Parathyroid adenoma (tissue), 2 donors: Measurements from ENCODE around the gene FAM169A.
"Not testable (repeated sequence)": the region's sequence is repeated elsewhere in the genome, so short reads cannot be mapped to it uniquely, and the experiment has no call there.

Source experiments
- H2AFZ ChIP-seq: fragments of 300-600 bp; sonication (generic); one replicate; pipeline ENCODE4 v1.7.0; 2017; ENCODE audit warnings: antibody characterized with exemption, mild to moderate bottlenecking
- H3K27ac ChIP-seq: fragments of 300-600 bp; sonication (generic); one replicate; pipeline ENCODE4 v1.7.0; 2017
- H3K27me3 ChIP-seq: fragments of 300-600 bp; sonication (generic); one replicate; pipeline ENCODE4 v1.7.0; 2017; ENCODE audit warnings: low read length; ENCODE audit not compliant: control insufficient read depth, insufficient read depth
- H3K36me3 ChIP-seq: fragments of 300-600 bp; sonication (generic); one replicate; pipeline ENCODE4 v1.7.0; 2017; ENCODE audit warnings: low read length; ENCODE audit not compliant: control insufficient read depth, insufficient read depth
- H3K4me1 ChIP-seq: fragments of 300-600 bp; sonication (generic); one replicate; pipeline ENCODE4 v1.7.0; 2017; ENCODE audit warnings: control low read depth
- H3K4me2 ChIP-seq: fragments of 300-600 bp; sonication (generic); one replicate; pipeline ENCODE4 v1.7.0; 2017; ENCODE audit warnings: low read length
- H3K4me3 ChIP-seq: fragments of 300-600 bp; sonication (generic); one replicate; pipeline ENCODE4 v1.7.0; 2017; ENCODE audit warnings: low read depth, low read length
- H3K79me2 ChIP-seq: fragments of 300-600 bp; sonication (generic); one replicate; pipeline ENCODE4 v1.7.0; 2017; ENCODE audit warnings: control low read depth
- H3K9ac ChIP-seq: fragments of 300-600 bp; sonication (generic); one replicate; pipeline ENCODE4 v1.7.0; 2017; ENCODE audit warnings: mild to moderate bottlenecking
- H3K9me3 ChIP-seq: fragments of 300-600 bp; sonication (generic); one replicate; pipeline ENCODE4 v1.7.0; 2017; ENCODE audit warnings: low read length; ENCODE audit not compliant: control insufficient read depth
- CTCF ChIP-seq: fragments of 300-600 bp; sonication (generic); IDR thresholded peaks from one replicate; pipeline ENCODE4 v1.7.0; 2017; ENCODE audit warnings: antibody characterized with exemption, mild to moderate bottlenecking
- donor health status: primary hyperparathyroidism.

FAM169A gene

GRCh38 chr5:74865256-74865803, 857 bp downstream of the FAM169A start:
- no peaks in the 10 kb centered on the region for H3K27me3 ChIP-seq
- H3K9ac ChIP-seq = peak overlapping the region; percentile 92
- peaks cover 22% of the 10 kb centered on the region for H3K79me2 ChIP-seq
- H3K36me3 ChIP-seq = no peaks in the 10 kb centered on the region
- H3K9me3 ChIP-seq = no peaks in the 10 kb centered on the region
- peak overlapping the region; percentile 61 for H3K4me3 ChIP-seq
- peak overlapping the region; percentile 80 for H3K27ac ChIP-seq
- no peak for TF ChIP-seq CTCF
- peak overlapping the region; percentile 93 for H2AFZ ChIP-seq
- peaks cover 3% of the 10 kb centered on the region for H3K4me1 ChIP-seq
- peak overlapping the region; percentile 73 for H3K4me2 ChIP-seq

- Histone ChIP-seq H3K4me3 (no peak overlapping the region), H3K27ac (no peak overlapping the region), H3K9ac (no peak overlapping the region)
Observed at GRCh38 chr5:74864823-74865222, 1.4 kb downstream of the FAM169A start.

GRCh38 chr5:74863726-74864125, 2.5 kb downstream of the FAM169A start:
- Histone ChIP-seq H2AFZ (no peak overlapping the region), H3K9me3 (no peaks in the 10 kb centered on the region), H3K27ac (no peak overlapping the region), H3K9ac (no peak overlapping the region), H3K4me3 (no peak overlapping the region), H3K79me2 (peaks cover 24% of the 10 kb centered on the region), H3K27me3 (no peaks in the 10 kb centered on the region), H3K4me1 (peaks cover 3% of the 10 kb centered on the region), H3K4me2 (no peak overlapping the region), H3K36me3 (no peaks in the 10 kb centered on the region)
- TF ChIP-seq CTCF = no peak

More at GRCh38 chr5:74864823-74865222, 1.4 kb downstream of the FAM169A start:
- H3K4me2 ChIP-seq = no peak overlapping the region
- no peak for TF ChIP-seq CTCF
- peaks cover 3% of the 10 kb centered on the region for H3K4me1 ChIP-seq
- H3K79me2 ChIP-seq = peaks cover 24% of the 10 kb centered on the region
- no peaks in the 10 kb centered on the region for H3K36me3 ChIP-seq
- H2AFZ ChIP-seq = peak overlapping the region; percentile 93
- H3K27me3 ChIP-seq = no peaks in the 10 kb centered on the region
- H3K9me3 ChIP-seq = no peaks in the 10 kb centered on the region

- no peak for TF ChIP-seq CTCF
- Histone ChIP-seq H3K9ac (no peak overlapping the region), H2AFZ (no peak overlapping the region), H3K9me3 (no peaks in the 10 kb centered on the region), H3K79me2 (peaks cover 24% of the 10 kb centered on the region), H3K27ac (no peak overlapping the region), H3K27me3 (no peaks in the 10 kb centered on the region), H3K36me3 (no peaks in the 10 kb centered on the region), H3K4me3 (no peak overlapping the region), H3K4me2 (no peak overlapping the region), H3K4me1 (peaks cover 3% of the 10 kb centered on the region)
Observed at GRCh38 chr5:74862221-74862620, 4.0 kb downstream of the FAM169A start.

GRCh38 chr5:74856975-74857374, 9.2 kb downstream of the FAM169A start:
- H2AFZ ChIP-seq, H3K4me3 ChIP-seq, H3K27ac ChIP-seq, H3K4me2 ChIP-seq, H3K4me1 ChIP-seq, H3K9me3 ChIP-seq, H3K9ac ChIP-seq, H3K36me3 ChIP-seq, H3K27me3 ChIP-seq: not testable (repeated sequence)
- peaks cover 19% of the 10 kb centered on the region for H3K79me2 ChIP-seq
